ENCODE results near the gene VGLL4. TPM values are rescaled to one million over a fixed set of nuclear protein-coding genes. Genes with fewer than 3 reads are reported as not detected.

VGLL4 gene
- total and polyA plus RNA-seq, 2 donors (not counting 1 experiment from before 2014, with no cell fraction given): 25.8 to 29.0 TPM

DNA sequence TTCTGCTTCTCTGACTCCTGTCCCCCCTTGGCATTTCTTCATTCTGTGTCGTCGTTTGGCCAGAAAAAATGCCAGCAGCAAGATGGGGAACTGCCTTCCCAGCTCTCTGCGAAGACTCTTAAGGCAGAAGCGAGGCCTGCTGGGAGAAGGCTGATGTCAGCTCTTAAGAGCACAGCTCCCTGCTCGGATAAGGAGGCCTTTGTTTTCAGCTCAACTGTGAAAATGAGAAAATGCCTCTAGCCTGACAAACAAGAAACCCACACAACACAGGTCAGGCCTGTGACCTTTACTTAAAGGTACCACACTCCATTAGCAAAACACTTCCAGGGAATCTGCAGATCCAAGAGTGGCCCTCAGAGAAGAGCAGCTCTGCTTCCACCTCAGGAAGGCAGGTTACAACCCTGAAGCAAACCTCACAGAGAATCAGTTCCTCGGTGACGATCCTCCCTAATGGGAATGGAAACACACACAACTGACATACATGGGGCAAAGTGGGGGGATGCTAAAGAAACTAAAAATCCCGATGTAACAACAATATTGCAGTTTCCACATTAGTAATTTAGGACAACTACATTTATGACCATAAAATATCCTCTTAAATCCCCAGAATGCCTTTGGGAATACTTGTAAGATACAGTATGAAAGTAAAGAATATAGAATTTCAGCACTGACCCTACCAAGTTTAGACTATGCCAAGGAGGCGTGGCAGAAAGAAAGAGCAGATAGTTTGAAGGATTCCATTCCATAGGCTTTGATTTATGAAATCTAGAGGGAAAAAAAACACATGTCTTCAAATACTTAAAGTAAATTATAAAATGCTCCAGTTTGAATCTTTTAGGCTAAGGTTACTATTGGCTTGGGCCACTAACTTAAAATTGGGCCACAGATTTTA, 52.1 kb downstream of the VGLL4 start:
- ChIA-PET CTCF (no interaction called here), POLR2A (no interaction called here)
- H3K27me3 Mint-ChIP-seq: no peaks in the 10 kb centered on the region
- no peak for ATAC-seq (ENCODE audit: low read depth)
- WGBS (ENCODE audit: insufficient coverage): 76% methylated on average over 5 of the region's 9 CpGs
- H3K4me3 Mint-ChIP-seq: no peak overlapping the region
- Histone ChIP-seq H2AFZ (ENCODE audit: insufficient read depth, low read depth, low read length, poor library complexity, severe bottlenecking) (no peak overlapping the region), H3K79me2 (ENCODE audit: control insufficient read depth, insufficient read depth, low read length) (peaks cover 89% of the 10 kb centered on the region), H3K4me3 (ENCODE audit: control extremely low read depth in 1 of 5, extremely low read depth in 1 of 5, insufficient read depth in 1 of 5, low read depth in 2 of 5, low read length in 4 of 5) (no peak overlapping the region), H3K4me1 (ENCODE audit: control insufficient read depth in 2 of 2, insufficient read depth in 2 of 2, low read length in 2 of 2) (no peaks in the 10 kb centered on the region), H3K9me3 (ENCODE audit: control extremely low read depth in 1 of 3, control insufficient read depth in 2 of 3, insufficient read depth in 1 of 3, low read length in 2 of 3) (no peaks in the 10 kb centered on the region), H3K36me3 (replicated peaks in 1 of 2; ENCODE audit: control extremely low read depth in 1 of 2, control insufficient read depth in 1 of 2, extremely low read depth in 1 of 2, insufficient read depth in 2 of 2, low read length in 1 of 2) (peaks cover 0 to 7% of the 10 kb centered on the region in 2 experiments), H4K20me1 (ENCODE audit: control insufficient read depth, insufficient read depth, low read length, poor library complexity, severe bottlenecking) (peaks cover 54% of the 10 kb centered on the region), H3K27ac (ENCODE audit: low read length in 2 of 2) (no peak overlapping the region), H3K27me3 (replicated peaks in 1 of 4; ENCODE audit: control extremely low read depth in 1 of 4, control insufficient read depth in 3 of 4, insufficient read depth in 4 of 4, low read length in 3 of 4) (no peaks in the 10 kb centered on the region), H3K4me2 (replicated peaks; ENCODE audit: low read depth, low read length, poor library complexity, severe bottlenecking) (no peak overlapping the region), H3K9ac (ENCODE audit: low read length) (no peak overlapping the region)
- H3K9me3 Mint-ChIP-seq (ENCODE audit: insufficient read depth): no peaks in the 10 kb centered on the region
- H3K4me1 Mint-ChIP-seq: peaks cover 12% of the 10 kb centered on the region
- no peak overlapping the region for H3K27ac Mint-ChIP-seq
- no peak for TF ChIP-seq EZH2 (IDR thresholded peaks at IDR 0.05; ENCODE audit: borderline replicate concordance, insufficient read depth, low read depth, low read length, poor library complexity, severe bottlenecking)
- TF ChIP-seq, protein P1, sequence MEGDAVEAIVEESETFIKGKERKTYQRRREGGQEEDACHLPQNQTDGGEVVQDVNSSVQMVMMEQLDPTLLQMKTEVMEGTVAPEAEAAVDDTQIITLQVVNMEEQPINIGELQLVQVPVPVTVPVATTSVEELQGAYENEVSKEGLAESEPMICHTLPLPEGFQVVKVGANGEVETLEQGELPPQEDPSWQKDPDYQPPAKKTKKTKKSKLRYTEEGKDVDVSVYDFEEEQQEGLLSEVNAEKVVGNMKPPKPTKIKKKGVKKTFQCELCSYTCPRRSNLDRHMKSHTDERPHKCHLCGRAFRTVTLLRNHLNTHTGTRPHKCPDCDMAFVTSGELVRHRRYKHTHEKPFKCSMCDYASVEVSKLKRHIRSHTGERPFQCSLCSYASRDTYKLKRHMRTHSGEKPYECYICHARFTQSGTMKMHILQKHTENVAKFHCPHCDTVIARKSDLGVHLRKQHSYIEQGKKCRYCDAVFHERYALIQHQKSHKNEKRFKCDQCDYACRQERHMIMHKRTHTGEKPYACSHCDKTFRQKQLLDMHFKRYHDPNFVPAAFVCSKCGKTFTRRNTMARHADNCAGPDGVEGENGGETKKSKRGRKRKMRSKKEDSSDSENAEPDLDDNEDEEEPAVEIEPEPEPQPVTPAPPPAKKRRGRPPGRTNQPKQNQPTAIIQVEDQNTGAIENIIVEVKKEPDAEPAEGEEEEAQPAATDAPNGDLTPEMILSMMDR (IDR thresholded peaks at IDR 0.05): no peak
- no peak for DNase-seq
- intact Hi-C loops (cut with micrococcal nuclease): no loop called here

DNA sequence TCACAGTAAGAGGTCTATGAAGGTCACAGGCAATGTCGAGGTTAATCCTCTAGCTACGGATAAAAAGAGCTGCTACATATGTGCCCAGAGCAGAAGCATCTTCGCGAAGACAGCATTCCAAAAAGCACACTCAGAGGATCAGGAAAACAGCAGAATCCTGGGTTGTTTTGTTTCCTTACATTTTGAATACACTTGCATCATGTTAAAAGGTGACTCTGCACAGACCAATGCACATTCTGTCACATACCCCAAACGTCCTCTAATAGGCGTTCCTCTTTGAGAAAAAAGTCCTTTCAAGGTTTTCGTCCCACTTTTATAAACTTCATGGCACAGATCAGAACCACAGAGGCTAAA, 52.7 kb downstream of the VGLL4 start:
- ChIA-PET POLR2A (no interaction called here), CTCF (interaction anchor here (0.7 kb wide), 1 partner anchor 186 kb away, joined by 4 read pairs; no protein-coding TSS in a partner anchor)
- intact Hi-C loops (cut with micrococcal nuclease): no loop called here
- Mint-ChIP-seq H3K4me1 (peaks cover 12% of the 10 kb centered on the region), H3K9me3 (ENCODE audit: insufficient read depth) (no peaks in the 10 kb centered on the region), H3K4me3 (no peak overlapping the region), H3K27me3 (no peaks in the 10 kb centered on the region), H3K27ac (no peak overlapping the region)
- Histone ChIP-seq H3K9ac (ENCODE audit: low read length) (no peak overlapping the region), H2AFZ (ENCODE audit: insufficient read depth, low read depth, low read length, poor library complexity, severe bottlenecking) (no peak overlapping the region), H3K4me2 (replicated peaks; ENCODE audit: low read depth, low read length, poor library complexity, severe bottlenecking) (no peak overlapping the region), H4K20me1 (ENCODE audit: control insufficient read depth, insufficient read depth, low read length, poor library complexity, severe bottlenecking) (peaks cover 54% of the 10 kb centered on the region), H3K4me3 (ENCODE audit: control extremely low read depth in 1 of 5, extremely low read depth in 1 of 5, insufficient read depth in 1 of 5, low read depth in 2 of 5, low read length in 4 of 5) (no peak overlapping the region), H3K79me2 (ENCODE audit: control insufficient read depth, insufficient read depth, low read length) (peaks cover 90% of the 10 kb centered on the region), H3K27ac (ENCODE audit: low read length in 2 of 2) (no peak overlapping the region), H3K36me3 (replicated peaks in 1 of 2; ENCODE audit: control extremely low read depth in 1 of 2, control insufficient read depth in 1 of 2, extremely low read depth in 1 of 2, insufficient read depth in 2 of 2, low read length in 1 of 2) (peaks cover 0 to 10% of the 10 kb centered on the region in 2 experiments), H3K27me3 (replicated peaks in 1 of 4; ENCODE audit: control extremely low read depth in 1 of 4, control insufficient read depth in 3 of 4, insufficient read depth in 4 of 4, low read length in 3 of 4) (no peaks in the 10 kb centered on the region), H3K4me1 (ENCODE audit: control insufficient read depth in 2 of 2, insufficient read depth in 2 of 2, low read length in 2 of 2) (no peaks in the 10 kb centered on the region), H3K9me3 (ENCODE audit: control extremely low read depth in 1 of 3, control insufficient read depth in 2 of 3, insufficient read depth in 1 of 3, low read length in 2 of 3) (no peaks in the 10 kb centered on the region)
- no peak for TF ChIP-seq EZH2 (IDR thresholded peaks at IDR 0.05; ENCODE audit: borderline replicate concordance, insufficient read depth, low read depth, low read length, poor library complexity, severe bottlenecking)
- TF ChIP-seq, protein P1 (IDR thresholded peaks at IDR 0.05): no peak
- ATAC-seq (ENCODE audit: low read depth) (no peak), DNase-seq (no peak)
- 92% methylated on average over 7 of the region's 7 CpGs for WGBS (ENCODE audit: insufficient coverage)

All from B cell (primary cell).